ENCODE results near the gene PI3. TPM values are rescaled to one million over a fixed set of nuclear protein-coding genes. Genes with fewer than 3 reads are reported as not detected.
"Not testable (repeated sequence)": the region's sequence is repeated elsewhere in the genome, so short reads cannot be mapped to it uniquely, and the experiment has no call there.

Gene PI3
- 0.40 and 0.56 TPM in 2 replicates for total RNA-seq (2014; rRNA removed; shearing (Covaris generic))
- 0.82 TPM in 1 of 2 replicates, not detected in the other for polyA plus RNA-seq (2015; cell fraction: cytosol; rRNA removed)
- not detected in 2 replicates for polyA plus RNA-seq (2015; cell fraction: nucleus; rRNA removed)

- in situ Hi-C loops (cut with HindIII; ENCODE audit: low pct_unique_long_range_greater_than_20kb, low sequenced_read_pairs), result no loop called here
These were observed at the start of gene PI3 for GRCh38 chr20:45174434-45175364. TSS of gene PI3 (plus strand) at chr20:45174902. CDS start at chr20:45174923, 21 bp downstream.

GRCh38 chr20:45128099-45128498 is 46.6 kb upstream of the PI3 start:
- DNase-seq (ENCODE audit: low read depth, low spot score), result no peak
- in situ Hi-C loops (cut with HindIII; ENCODE audit: low pct_unique_long_range_greater_than_20kb, low sequenced_read_pairs), result no loop called here

More at GRCh38 chr20:45174434-45175364, at the start of gene PI3:
- no peak for DNase-seq (ENCODE audit: low read depth, low spot score)

GRCh38 chr20:45136911-45137310 is 37.8 kb upstream of the PI3 start:
- in situ Hi-C loops (cut with HindIII; ENCODE audit: low pct_unique_long_range_greater_than_20kb, low sequenced_read_pairs), result no loop called here
- DNase-seq (ENCODE audit: low read depth, low spot score), result no peak

GRCh38 chr20:45138561-45139300 is 36.0 kb upstream of the PI3 start:
- in situ Hi-C loops (cut with HindIII; ENCODE audit: low pct_unique_long_range_greater_than_20kb, low sequenced_read_pairs), result no loop called here
- DNase-seq (ENCODE audit: low read depth, low spot score), result peak; percentile 62

GRCh38 chr20:45139733-45140375 is 34.8 kb upstream of the PI3 start:
- DNase-seq (ENCODE audit: low read depth, low spot score); in situ Hi-C loops (cut with HindIII; ENCODE audit: low pct_unique_long_range_greater_than_20kb, low sequenced_read_pairs): not testable (repeated sequence)

- in situ Hi-C loops (cut with HindIII; ENCODE audit: low pct_unique_long_range_greater_than_20kb, low sequenced_read_pairs), result no loop called here
- no peak for DNase-seq (ENCODE audit: low read depth, low spot score)
These were observed 33.9 kb upstream of the PI3 start for GRCh38 chr20:45140836-45141235.

- DNase-seq (ENCODE audit: low read depth, low spot score), result no peak
- in situ Hi-C loops (cut with HindIII; ENCODE audit: low pct_unique_long_range_greater_than_20kb, low sequenced_read_pairs), result no loop called here
These were observed 25.6 kb upstream of the PI3 start for GRCh38 chr20:45149062-45149461.

GRCh38 chr20:45152405-45152804 is 22.3 kb upstream of the PI3 start:
- DNase-seq (ENCODE audit: low read depth, low spot score), result no peak
- in situ Hi-C loops (cut with HindIII; ENCODE audit: low pct_unique_long_range_greater_than_20kb, low sequenced_read_pairs), result no loop called here

GRCh38 chr20:45153147-45153546 is 21.6 kb upstream of the PI3 start:
- DNase-seq (ENCODE audit: low read depth, low spot score), result no peak
- in situ Hi-C loops (cut with HindIII; ENCODE audit: low pct_unique_long_range_greater_than_20kb, low sequenced_read_pairs), result no loop called here

GRCh38 chr20:45153752-45154151 is 20.9 kb upstream of the PI3 start:
- no peak for DNase-seq (ENCODE audit: low read depth, low spot score)
- in situ Hi-C loops (cut with HindIII; ENCODE audit: low pct_unique_long_range_greater_than_20kb, low sequenced_read_pairs), result no loop called here

GRCh38 chr20:45154183-45154582 is 20.5 kb upstream of the PI3 start:
- DNase-seq (ENCODE audit: low read depth, low spot score), result peak; percentile 48
- in situ Hi-C loops (cut with HindIII; ENCODE audit: low pct_unique_long_range_greater_than_20kb, low sequenced_read_pairs), result no loop called here

- DNase-seq (ENCODE audit: low read depth, low spot score); in situ Hi-C loops (cut with HindIII; ENCODE audit: low pct_unique_long_range_greater_than_20kb, low sequenced_read_pairs): not testable (repeated sequence)
These were observed 19.9 kb upstream of the PI3 start for GRCh38 chr20:45154794-45155193.

- DNase-seq (ENCODE audit: low read depth, low spot score), result no peak
- in situ Hi-C loops (cut with HindIII; ENCODE audit: low pct_unique_long_range_greater_than_20kb, low sequenced_read_pairs), result no loop called here
These were observed 18.0 kb upstream of the PI3 start for GRCh38 chr20:45156713-45157112.

GRCh38 chr20:45157962-45158361 is 16.7 kb upstream of the PI3 start:
- peak; percentile 98 for DNase-seq (ENCODE audit: low read depth, low spot score)
- in situ Hi-C loops (cut with HindIII; ENCODE audit: low pct_unique_long_range_greater_than_20kb, low sequenced_read_pairs), result no loop called here

GRCh38 chr20:45163083-45163803 is 11.5 kb upstream of the PI3 start:
- no peak for DNase-seq (ENCODE audit: low read depth, low spot score)

GRCh38 chr20:45164906-45165305 is 9.8 kb upstream of the PI3 start:
- in situ Hi-C loops (cut with HindIII; ENCODE audit: low pct_unique_long_range_greater_than_20kb, low sequenced_read_pairs), result no loop called here
- DNase-seq (ENCODE audit: low read depth, low spot score), result no peak

More at GRCh38 chr20:45163083-45163803, 11.5 kb upstream of the PI3 start:
- in situ Hi-C loops (cut with HindIII; ENCODE audit: low pct_unique_long_range_greater_than_20kb, low sequenced_read_pairs), result no loop called here

GRCh38 chr20:45173522-45173921 is 1.2 kb upstream of the PI3 start:
- DNase-seq (ENCODE audit: low read depth, low spot score), result no peak
- in situ Hi-C loops (cut with HindIII; ENCODE audit: low pct_unique_long_range_greater_than_20kb, low sequenced_read_pairs), result no loop called here
